Effector memory CD8-positive, alpha-beta T cell (primary cell): ENCODE data around the gene HOXC5.

Source experiments
- ATAC-seq: fragments of 150-1000 bp; cut with Tn5 transposase; replicated peaks from 2 replicates; pipeline ENCODE4 v1.10.0; 2021; ENCODE audit warnings: mild to moderate bottlenecking, moderate library complexity
- DNase-seq, 3 experiments: peaks; one replicate each; pipeline ENCODE4 v3.0.0; 2021
- H3K27ac Mint-ChIP-seq, 2 donors: one replicate each; pipeline ENCODE4 v1.8.0; 2022; ENCODE audit warnings: mild to moderate bottlenecking in 2 of 2, mixed read lengths in 2 of 2, moderate library complexity in 2 of 2
- H3K27me3 Mint-ChIP-seq, 2 donors: one replicate each; pipeline ENCODE4 v1.8.0; 2022; ENCODE audit warnings: mixed read lengths in 2 of 2
- H3K36me3 Mint-ChIP-seq: one replicate; pipeline ENCODE4 v1.8.0; 2022; ENCODE audit warnings: mild to moderate bottlenecking, moderate library complexity, mixed read lengths; ENCODE audit not compliant: insufficient read depth
- H3K4me1 Mint-ChIP-seq, 2 donors: one replicate each; pipeline ENCODE4 v1.8.0; 2022; ENCODE audit warnings: low read depth in 2 of 2, mixed read lengths in 2 of 2
- H3K4me3 Mint-ChIP-seq, 2 donors: one replicate each; pipeline ENCODE4 v1.8.0; 2022; ENCODE audit warnings: mild to moderate bottlenecking in 2 of 2, mixed read lengths in 2 of 2, moderate library complexity in 2 of 2
- H3K9me3 Mint-ChIP-seq, 2 donors: one replicate each; pipeline ENCODE4 v1.8.0; 2022; ENCODE audit warnings: mixed read lengths in 2 of 2

HOXC5 gene

GRCh38 chr12:54025499-54026405 is 7.1 kb upstream of the HOXC5 start:
- ATAC-seq (no peak), DNase-seq (no peak)
- Mint-ChIP-seq H3K4me3 (no peak overlapping the region), H3K4me1 (peaks cover 0 to 19% of the 10 kb centered on the region in 2 donors), H3K27ac (no peak overlapping the region), H3K9me3 (no peaks in the 10 kb centered on the region), H3K27me3 (peaks cover 80 to 100% of the 10 kb centered on the region in 2 donors), H3K36me3 (peaks cover under 1% of the 10 kb centered on the region)

GRCh38 chr12:54026640-54027441 is 6.0 kb upstream of the HOXC5 start:
- H3K27me3 Mint-ChIP-seq, result peaks cover 82 to 100% of the 10 kb centered on the region in 2 donors

GRCh38 chr12:54027442-54027786 is 5.4 kb upstream of the HOXC5 start:
- Mint-ChIP-seq H3K9me3 (no peaks in the 10 kb centered on the region), H3K4me3 (no peak overlapping the region), H3K36me3 (peaks cover 7% of the 10 kb centered on the region), H3K27ac (no peak overlapping the region), H3K4me1 (peaks cover 0 to 15% of the 10 kb centered on the region in 2 donors), H3K27me3 (peaks cover 84 to 100% of the 10 kb centered on the region in 2 donors)
- no peak for DNase-seq
- ATAC-seq, result no peak

More at GRCh38 chr12:54026640-54027441, 6.0 kb upstream of the HOXC5 start:
- ATAC-seq, result no peak
- Mint-ChIP-seq H3K4me3 (peak overlapping the region in 1 of 2 donors; percentile 11), H3K36me3 (peaks cover 4% of the 10 kb centered on the region), H3K4me1 (peaks cover 0 to 15% of the 10 kb centered on the region in 2 donors), H3K9me3 (no peaks in the 10 kb centered on the region), H3K27ac (no peak overlapping the region)
- no peak for DNase-seq

GRCh38 chr12:54028314-54029201 is 4.3 kb upstream of the HOXC5 start, which contains the start of gene HOXC6:
Gene HOXC6, plus strand, starts transcription at chr12:54028440. Its CDS starts 82 bp downstream, at chr12:54028522.
- H3K27ac Mint-ChIP-seq, result no peak within 1 kb of the TSS
- no peak within 1 kb of the TSS for H3K4me3 Mint-ChIP-seq
- no peaks in the 10 kb centered on the region for H3K9me3 Mint-ChIP-seq
- peaks cover 10 to 21% of the 10 kb centered on the region in 2 donors for H3K4me1 Mint-ChIP-seq
- peaks cover 88 to 100% of the 10 kb centered on the region in 2 donors for H3K27me3 Mint-ChIP-seq
- no peak for DNase-seq
- ATAC-seq, result no peak
- H3K36me3 Mint-ChIP-seq, result peaks cover 17% of the 10 kb centered on the region

GRCh38 chr12:54029529-54030441 is 3.1 kb upstream of the HOXC5 start:
- Mint-ChIP-seq H3K9me3 (no peaks in the 10 kb centered on the region), H3K4me1 (peaks cover 14 to 23% of the 10 kb centered on the region in 2 donors), H3K4me3 (peak overlapping the region in 1 of 2 donors; percentile 31), H3K36me3 (peaks cover 18% of the 10 kb centered on the region), H3K27me3 (peaks cover 80 to 100% of the 10 kb centered on the region in 2 donors), H3K27ac (no peak overlapping the region)
- DNase-seq, result no peak
- ATAC-seq, result no peak

GRCh38 chr12:54030442-54030801 is 2.4 kb upstream of the HOXC5 start:
- ATAC-seq, result no peak
- DNase-seq, result no peak
- Mint-ChIP-seq H3K4me1 (peaks cover 17 to 27% of the 10 kb centered on the region in 2 donors), H3K27me3 (peaks cover 82 to 100% of the 10 kb centered on the region in 2 donors), H3K27ac (no peak overlapping the region), H3K4me3 (no peak overlapping the region), H3K9me3 (no peaks in the 10 kb centered on the region), H3K36me3 (peaks cover 22% of the 10 kb centered on the region)

- ATAC-seq (no peak), DNase-seq (no peak)
- Mint-ChIP-seq H3K4me3 (no peak overlapping the region), H3K9me3 (no peaks in the 10 kb centered on the region), H3K27ac (peak overlapping the region in 1 of 2 donors; percentile 23), H3K27me3 (peaks cover 82 to 100% of the 10 kb centered on the region in 2 donors), H3K4me1 (peaks cover 17 to 27% of the 10 kb centered on the region in 2 donors), H3K36me3 (peaks cover 22% of the 10 kb centered on the region)
These were observed 1.9 kb upstream of the HOXC5 start for GRCh38 chr12:54030889-54031471.

GRCh38 chr12:54031480-54031879 is 1.4 kb upstream of the HOXC5 start:
- H3K36me3 Mint-ChIP-seq, result peaks cover 22% of the 10 kb centered on the region
- no peak for DNase-seq
- H3K4me1 Mint-ChIP-seq, result peaks cover 17 to 27% of the 10 kb centered on the region in 2 donors
- no peaks in the 10 kb centered on the region for H3K9me3 Mint-ChIP-seq
- peak overlapping the region in 1 of 2 donors; percentile 23 for H3K27ac Mint-ChIP-seq
- no peak overlapping the region for H3K4me3 Mint-ChIP-seq
- no peak for ATAC-seq
- H3K27me3 Mint-ChIP-seq, result peaks cover 77 to 100% of the 10 kb centered on the region in 2 donors

- H3K4me1 Mint-ChIP-seq, result peaks cover 17 to 24% of the 10 kb centered on the region in 2 donors
- H3K4me3 Mint-ChIP-seq, result peak overlapping the region; percentile 77 to 81
- no peak for ATAC-seq
These were observed 697 bp upstream of the HOXC5 start for GRCh38 chr12:54032086-54032619.

GRCh38 chr12:54033106-54033979 is 493 bp downstream of the HOXC5 start:
- Mint-ChIP-seq H3K9me3 (no peaks in the 10 kb centered on the region), H3K36me3 (peaks cover 22% of the 10 kb centered on the region), H3K27me3 (peaks cover 74 to 100% of the 10 kb centered on the region in 2 donors), H3K4me3 (peak overlapping the region; percentile 77 to 81), H3K27ac (no peak overlapping the region), H3K4me1 (peaks cover 17 to 23% of the 10 kb centered on the region in 2 donors)
- DNase-seq (peak in 1 of 3 experiments; percentile 32), ATAC-seq (peak; percentile 45)

More at GRCh38 chr12:54032086-54032619, 697 bp upstream of the HOXC5 start:
- no peak for DNase-seq
- Mint-ChIP-seq H3K27ac (no peak overlapping the region), H3K36me3 (peaks cover 22% of the 10 kb centered on the region), H3K27me3 (peaks cover 73 to 100% of the 10 kb centered on the region in 2 donors), H3K9me3 (no peaks in the 10 kb centered on the region)
